GM18498 (cell line): ENCODE data around the gene ZNF581.

ENCODE experiments used
- ATAC-seq: cut with Tn5 transposase; IDR thresholded peaks from one replicate; pipeline ENCODE4 v1.9.1; 2021; ENCODE audit warnings: mild to moderate bottlenecking, moderate library complexity; ENCODE audit not compliant: unreplicated experiment

ZNF581 gene

GRCh38 chr19:55611300-55611982 lies 32.0 kb upstream of the ZNF581 start:
- ATAC-seq, result no peak

GRCh38 chr19:55611983-55612645 lies 31.3 kb upstream of the ZNF581 start:
- no peak for ATAC-seq

- ATAC-seq, result no peak
Measured at GRCh38 chr19:55613396-55613795, 30.1 kb upstream of the ZNF581 start.

GRCh38 chr19:55613930-55614710 lies 29.3 kb upstream of the ZNF581 start:
- ATAC-seq, result no peak

GRCh38 chr19:55614711-55615542 lies 28.5 kb upstream of the ZNF581 start:
- no peak for ATAC-seq

- ATAC-seq, result no peak
Measured at GRCh38 chr19:55615543-55616394, 27.7 kb upstream of the ZNF581 start.

GRCh38 chr19:55616395-55616875 lies 27.0 kb upstream of the ZNF581 start:
- no peak for ATAC-seq

- no peak for ATAC-seq
Measured at GRCh38 chr19:55617426-55617825, 26.0 kb upstream of the ZNF581 start.

- no peak for ATAC-seq
Measured at GRCh38 chr19:55618426-55618825, 25.0 kb upstream of the ZNF581 start.

GRCh38 chr19:55619286-55619685 lies 24.2 kb upstream of the ZNF581 start:
- ATAC-seq, result no peak

GRCh38 chr19:55620410-55621204 lies 22.8 kb upstream of the ZNF581 start:
- no peak for ATAC-seq

- no peak for ATAC-seq
Measured at GRCh38 chr19:55621205-55621672, 22.2 kb upstream of the ZNF581 start.

- no peak for ATAC-seq
Measured at GRCh38 chr19:55621673-55622231, 21.7 kb upstream of the ZNF581 start.

GRCh38 chr19:55622242-55622969 lies 21.0 kb upstream of the ZNF581 start:
- ATAC-seq, result no peak

GRCh38 chr19:55623130-55623529 lies 20.3 kb upstream of the ZNF581 start:
- no peak for ATAC-seq

GRCh38 chr19:55623561-55623960 lies 19.9 kb upstream of the ZNF581 start:
- ATAC-seq, result no peak

- peak; percentile 61 for ATAC-seq
Measured at GRCh38 chr19:55624109-55625003, 19.1 kb upstream of the ZNF581 start, which contains the start of gene ZNF784. Gene ZNF784 (minus strand): TSS chr19:55624566. CDS start chr19:55624561, 5 bp downstream.
